ENCODE results near the gene CFDP1. TPM values are rescaled to one million over a fixed set of nuclear protein-coding genes. Genes with fewer than 3 reads are reported as not detected.

Gene CFDP1
- total RNA-seq, 2 experiments from 2014 or later = 38.9 to 41.6 TPM

DNA sequence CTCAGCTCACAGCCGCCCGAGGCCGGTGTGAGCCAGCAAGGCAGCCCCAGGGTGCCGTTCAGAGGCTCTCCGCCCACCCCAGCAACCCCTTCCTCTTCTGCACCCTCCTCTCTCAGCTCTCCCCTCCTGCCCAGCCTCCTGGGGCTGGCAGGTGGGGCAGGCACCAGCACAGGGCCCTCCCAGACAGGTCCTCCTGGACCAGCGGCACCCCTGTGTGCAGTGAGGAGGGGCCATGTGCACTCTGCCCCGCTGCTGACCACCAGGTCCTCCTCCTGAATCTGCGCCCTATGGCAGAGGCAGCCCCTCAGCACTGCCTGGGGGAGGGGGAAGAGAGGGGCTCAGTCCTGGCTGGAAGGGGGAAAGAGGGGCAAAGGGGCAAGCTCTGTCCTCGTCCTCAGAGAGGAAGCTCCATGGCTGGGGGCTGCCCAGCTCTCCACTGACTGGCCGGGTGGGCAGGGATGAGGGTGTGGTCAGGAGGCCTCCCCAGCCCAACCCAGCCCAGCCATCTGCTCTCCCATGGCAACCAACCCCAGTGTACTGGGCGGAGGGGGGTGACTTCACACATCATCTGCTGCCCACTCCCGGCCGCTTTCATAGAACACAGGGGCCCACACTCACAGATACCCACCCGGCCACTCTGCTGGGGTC is 176.5 kb downstream of the CFDP1 start:
- POLR2A ChIA-PET = no interaction called here
- no peaks in the 10 kb centered on the region for H3K36me3 Mint-ChIP-seq (ENCODE audit: low read depth)
- no peak overlapping the region for H3K4me3 Mint-ChIP-seq
- H3K27me3 Mint-ChIP-seq (ENCODE audit: low read depth) = peaks cover 50% of the 10 kb centered on the region
- DNase-seq (no peak), ATAC-seq (no peak)
- peaks cover 4% of the 10 kb centered on the region for H3K4me1 Mint-ChIP-seq (ENCODE audit: low read depth)
- H3K27ac Mint-ChIP-seq = no peak overlapping the region
- H3K9me3 Mint-ChIP-seq (ENCODE audit: insufficient read depth) = no peaks in the 10 kb centered on the region
- CTCF ChIA-PET = interaction anchor here (1.9 kb wide), 1 partner anchor 23 kb away, joined by 4 read pairs; no protein-coding TSS in a partner anchor

DNA sequence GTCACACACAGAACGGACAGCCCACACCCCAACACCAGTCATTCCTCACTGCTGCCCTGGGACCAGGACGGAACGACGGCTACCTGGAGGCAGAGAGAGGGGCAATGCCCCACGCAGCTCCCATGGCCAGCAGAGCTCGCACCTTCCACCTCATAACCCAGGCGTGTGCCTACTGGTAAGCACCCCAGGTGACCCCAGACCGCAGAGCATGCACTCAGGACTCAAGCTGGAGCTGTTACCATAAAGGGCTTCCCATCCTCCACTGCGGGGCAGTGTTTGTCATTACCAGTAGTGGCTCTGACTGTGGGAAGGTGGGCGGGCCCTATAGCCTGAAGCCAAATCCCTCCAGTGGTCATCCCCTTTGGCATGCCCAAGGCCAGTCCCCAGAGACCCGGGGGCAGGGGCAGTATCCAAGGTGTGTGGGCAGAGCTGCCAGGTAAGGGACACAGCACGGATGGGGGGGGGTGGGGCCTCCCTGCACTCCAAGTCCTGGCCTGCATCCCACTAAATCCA is 177.2 kb downstream of the CFDP1 start:
- ChIA-PET CTCF (interaction anchor here (1.9 kb wide), 1 partner anchor 23 kb away, joined by 4 read pairs; no protein-coding TSS in a partner anchor), POLR2A (no interaction called here)
- Mint-ChIP-seq H3K27ac (no peak overlapping the region), H3K4me3 (no peak overlapping the region), H3K4me1 (ENCODE audit: low read depth) (peaks cover 5% of the 10 kb centered on the region), H3K36me3 (ENCODE audit: low read depth) (no peaks in the 10 kb centered on the region), H3K27me3 (ENCODE audit: low read depth) (peaks cover 50% of the 10 kb centered on the region), H3K9me3 (ENCODE audit: insufficient read depth) (no peaks in the 10 kb centered on the region)
- ATAC-seq (no peak), DNase-seq (no peak)

DNA sequence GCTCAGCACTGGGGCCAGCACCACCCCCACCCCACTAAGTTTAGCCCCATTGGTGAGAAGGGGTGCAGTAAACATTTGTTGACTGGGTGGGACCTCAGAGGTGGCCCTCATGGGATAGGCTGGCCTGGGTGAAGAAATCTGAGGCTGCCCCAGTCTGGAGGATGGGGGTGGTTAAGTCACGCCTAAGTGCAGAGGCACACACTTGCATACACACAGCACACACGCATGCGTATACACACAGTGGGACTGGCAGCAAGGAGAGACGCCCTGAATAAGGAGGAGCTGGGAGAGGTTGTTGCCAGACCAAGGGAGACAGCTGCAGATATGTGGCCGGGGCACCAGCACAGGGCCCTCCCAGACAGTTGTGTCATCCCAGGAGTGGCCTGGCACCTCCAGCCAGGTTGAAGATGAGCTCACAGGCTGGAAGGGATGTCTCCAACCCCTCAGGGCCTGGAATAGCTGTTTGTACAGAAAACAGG is 178.9 kb downstream of the CFDP1 start:
- Mint-ChIP-seq H3K27ac (no peak overlapping the region), H3K27me3 (ENCODE audit: low read depth) (peaks cover 53% of the 10 kb centered on the region), H3K36me3 (ENCODE audit: low read depth) (no peaks in the 10 kb centered on the region), H3K9me3 (ENCODE audit: insufficient read depth) (no peaks in the 10 kb centered on the region), H3K4me1 (ENCODE audit: low read depth) (peaks cover 9% of the 10 kb centered on the region), H3K4me3 (no peak overlapping the region)
- POLR2A ChIA-PET = no interaction called here
- ATAC-seq (no peak), DNase-seq (no peak)
- CTCF ChIA-PET = interaction anchor here (1.0 kb wide), 1 partner anchor 21 kb away, joined by 3 read pairs; no protein-coding TSS in a partner anchor

DNA sequence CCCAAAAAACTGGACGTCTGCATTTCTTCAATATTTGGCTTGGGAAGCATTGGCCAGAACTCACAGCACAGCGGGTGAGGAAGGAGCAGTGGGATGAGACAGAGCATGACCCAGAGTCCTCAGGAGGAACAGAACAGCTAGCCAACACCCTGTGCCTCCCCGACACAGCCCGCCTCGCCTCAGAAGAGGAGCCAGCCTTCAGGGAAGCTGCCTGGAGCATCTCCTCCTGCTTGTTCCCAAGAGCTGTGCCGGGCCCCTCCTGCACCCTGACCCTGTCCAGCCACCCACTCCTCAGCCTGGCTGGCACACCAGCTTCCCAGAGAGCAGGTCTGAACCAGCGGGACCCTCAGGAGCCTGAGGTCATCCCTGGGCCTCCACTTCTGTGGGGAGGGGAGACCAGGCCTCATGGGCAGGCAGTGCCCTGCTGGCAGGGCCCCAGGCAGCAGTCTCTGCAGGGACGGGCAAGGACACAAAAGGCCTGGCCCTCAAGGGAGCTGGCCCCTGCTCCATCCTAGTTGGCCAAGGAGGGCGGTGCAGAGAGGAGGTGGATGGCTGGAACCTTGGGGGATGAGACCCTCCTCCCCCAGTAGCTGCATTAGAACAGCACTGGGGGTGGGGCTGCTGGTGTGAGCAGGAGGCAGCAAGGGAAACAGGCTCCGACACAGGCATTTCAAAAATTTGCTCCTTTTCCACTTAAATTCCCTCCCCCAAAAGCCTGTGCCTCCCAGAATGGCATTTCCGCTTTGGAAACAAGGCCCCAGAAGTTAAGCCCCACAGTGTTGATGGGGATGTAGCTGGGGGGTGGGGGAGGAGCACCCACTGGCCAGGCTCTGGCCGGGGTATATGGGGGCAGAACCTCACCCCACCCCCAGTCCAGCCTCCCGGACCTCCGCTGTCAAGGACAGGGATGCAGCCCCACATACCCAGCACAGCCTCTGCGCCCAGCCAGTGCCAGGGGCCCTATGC is 180.1 kb downstream of the CFDP1 start:
- H3K4me1 Mint-ChIP-seq (ENCODE audit: low read depth) = peaks cover 9% of the 10 kb centered on the region
- no peaks in the 10 kb centered on the region for H3K36me3 Mint-ChIP-seq (ENCODE audit: low read depth)
- no peak for DNase-seq
- no peak overlapping the region for H3K4me3 Mint-ChIP-seq
- no peaks in the 10 kb centered on the region for H3K9me3 Mint-ChIP-seq (ENCODE audit: insufficient read depth)
- POLR2A ChIA-PET = no interaction called here
- CTCF ChIA-PET = no interaction called here
- ATAC-seq = no peak
- peaks cover 54% of the 10 kb centered on the region for H3K27me3 Mint-ChIP-seq (ENCODE audit: low read depth)
- no peak overlapping the region for H3K27ac Mint-ChIP-seq

DNA sequence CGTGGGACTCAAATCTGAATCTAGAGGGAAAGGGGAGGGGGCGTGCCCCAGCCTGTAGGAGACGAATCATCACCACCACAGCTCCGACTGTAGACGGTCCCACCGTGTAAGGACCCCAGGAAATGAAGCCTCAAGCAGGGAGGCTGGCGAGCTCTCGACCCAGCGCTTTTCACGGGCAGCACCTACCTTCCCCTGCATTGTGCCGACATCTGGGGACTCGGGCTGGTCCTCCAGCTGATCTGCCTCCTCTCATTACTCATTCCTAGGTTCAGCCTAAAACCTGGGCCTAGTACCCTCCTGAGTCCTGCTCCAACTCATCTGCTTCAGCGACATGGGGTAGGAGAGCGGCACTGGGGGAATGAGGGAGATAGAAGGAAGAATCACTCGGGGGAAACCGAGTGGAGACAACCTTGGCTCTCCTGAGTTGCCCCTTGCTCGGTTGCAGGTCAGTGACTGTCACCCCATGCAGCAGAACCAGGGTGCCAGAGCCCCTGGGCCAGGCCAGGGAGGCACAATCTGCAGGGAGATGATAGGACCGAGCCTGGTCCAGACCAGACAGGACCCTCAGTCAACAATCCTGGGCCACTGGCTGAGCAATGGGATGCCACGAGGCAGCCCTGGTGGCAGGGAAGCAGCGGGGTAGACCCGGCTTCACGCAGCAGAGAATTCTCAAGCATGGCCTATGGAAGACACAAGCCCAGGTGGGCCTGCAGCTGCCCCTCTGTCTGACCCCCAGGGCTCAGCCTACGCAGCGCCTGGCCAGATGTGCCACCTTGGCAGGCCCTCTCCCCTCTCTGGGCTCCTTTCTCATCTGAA is 181.0 kb downstream of the CFDP1 start:
- no peak overlapping the region for H3K27ac Mint-ChIP-seq
- peaks cover 55% of the 10 kb centered on the region for H3K27me3 Mint-ChIP-seq (ENCODE audit: low read depth)
- ChIA-PET CTCF (no interaction called here), POLR2A (no interaction called here)
- H3K4me3 Mint-ChIP-seq = no peak overlapping the region
- no peaks in the 10 kb centered on the region for H3K9me3 Mint-ChIP-seq (ENCODE audit: insufficient read depth)
- no peak for DNase-seq
- no peak for ATAC-seq
- peaks cover 12% of the 10 kb centered on the region for H3K4me1 Mint-ChIP-seq (ENCODE audit: low read depth)
- no peaks in the 10 kb centered on the region for H3K36me3 Mint-ChIP-seq (ENCODE audit: low read depth)

DNA sequence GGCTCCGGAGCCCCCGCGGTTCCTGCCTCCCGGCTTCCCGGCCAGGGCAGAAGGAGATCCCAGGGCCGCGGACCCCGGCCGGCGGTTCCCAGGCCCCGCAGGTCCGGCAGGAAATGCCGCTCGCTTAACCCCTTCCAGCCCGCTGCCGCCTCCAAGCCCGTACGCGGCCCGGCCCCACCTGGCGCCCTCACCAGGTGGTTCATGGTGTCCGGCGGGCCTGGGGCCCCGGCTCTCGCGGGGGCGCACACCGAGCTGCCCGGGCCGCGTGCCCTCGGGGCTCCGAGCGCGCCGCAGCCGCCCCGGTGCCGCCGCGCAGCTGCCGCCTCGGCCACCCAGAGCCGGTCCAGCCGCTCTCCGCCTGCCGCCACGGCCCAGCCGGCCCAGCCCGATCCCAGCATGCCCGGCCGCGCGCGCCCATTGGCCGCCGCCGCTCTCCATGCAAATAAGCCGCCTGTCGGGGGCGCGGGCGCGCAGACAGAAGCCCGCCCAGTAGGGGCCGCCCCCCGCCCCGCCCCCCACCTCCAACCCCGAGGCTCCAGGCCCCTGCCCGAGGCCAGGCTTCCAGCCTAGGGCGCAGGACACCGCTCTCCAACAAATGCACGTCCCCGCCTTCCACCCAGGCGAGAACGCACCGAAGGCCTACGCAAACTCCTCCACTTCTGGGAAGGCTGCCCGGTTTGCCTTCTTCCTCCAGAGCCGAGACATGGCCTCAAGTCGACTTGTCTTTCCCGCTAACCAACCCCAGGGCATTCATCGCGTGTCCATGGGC is 181.8 kb downstream of the CFDP1 start, which contains the start of gene BCAR1:
Gene BCAR1 (minus strand): TSS at position 345 of the 769 bp plus-strand sequence. CDS start 142 bp downstream, at position 203.
- no peaks in the 10 kb centered on the region for H3K9me3 Mint-ChIP-seq (ENCODE audit: insufficient read depth)
- no peak within 1 kb of the TSS for H3K27ac Mint-ChIP-seq
- H3K27me3 Mint-ChIP-seq (ENCODE audit: low read depth) = peaks cover 58% of the 10 kb centered on the region
- POLR2A ChIA-PET = no interaction called here
- peaks cover 12% of the 10 kb centered on the region for H3K4me1 Mint-ChIP-seq (ENCODE audit: low read depth)
- CTCF ChIA-PET = no interaction called here
- ATAC-seq = no peak
- DNase-seq = no peak
- H3K4me3 Mint-ChIP-seq = no peak within 1 kb of the TSS
- no peaks in the 10 kb centered on the region for H3K36me3 Mint-ChIP-seq (ENCODE audit: low read depth)

DNA sequence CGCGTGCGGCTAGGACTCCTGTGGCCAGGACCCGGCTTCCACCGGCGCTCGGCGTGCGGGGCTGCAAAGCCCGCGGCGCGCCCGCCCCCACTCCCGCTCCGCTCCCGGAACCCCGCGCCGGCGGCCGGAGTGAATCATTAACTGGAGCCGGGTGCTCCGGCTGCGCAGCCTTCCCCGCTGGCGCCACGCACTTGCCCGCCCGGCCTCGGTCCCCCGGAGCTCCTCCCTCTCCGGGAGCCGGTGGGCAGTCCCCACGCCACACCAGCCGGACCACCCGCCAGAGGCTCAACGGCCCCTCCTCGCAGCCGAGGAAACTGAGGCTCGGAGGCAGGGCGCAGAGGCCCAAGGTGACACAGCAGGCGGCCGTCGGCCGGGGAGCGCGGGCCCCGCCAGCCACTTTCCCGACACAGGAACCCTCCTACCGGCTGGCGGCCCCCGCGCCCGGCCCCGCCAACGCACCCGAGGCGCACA is 182.5 kb downstream of the CFDP1 start:
- Mint-ChIP-seq H3K27ac (no peak overlapping the region), H3K4me3 (no peak overlapping the region), H3K9me3 (ENCODE audit: insufficient read depth) (no peaks in the 10 kb centered on the region), H3K36me3 (ENCODE audit: low read depth) (no peaks in the 10 kb centered on the region), H3K4me1 (ENCODE audit: low read depth) (peaks cover 12% of the 10 kb centered on the region), H3K27me3 (ENCODE audit: low read depth) (peaks cover 58% of the 10 kb centered on the region)
- ATAC-seq (no peak), DNase-seq (no peak)
- ChIA-PET POLR2A (no interaction called here), CTCF (interaction anchor here (1.1 kb wide), 1 partner anchor 17 kb away, joined by 5 read pairs; no protein-coding TSS in a partner anchor)

DNA sequence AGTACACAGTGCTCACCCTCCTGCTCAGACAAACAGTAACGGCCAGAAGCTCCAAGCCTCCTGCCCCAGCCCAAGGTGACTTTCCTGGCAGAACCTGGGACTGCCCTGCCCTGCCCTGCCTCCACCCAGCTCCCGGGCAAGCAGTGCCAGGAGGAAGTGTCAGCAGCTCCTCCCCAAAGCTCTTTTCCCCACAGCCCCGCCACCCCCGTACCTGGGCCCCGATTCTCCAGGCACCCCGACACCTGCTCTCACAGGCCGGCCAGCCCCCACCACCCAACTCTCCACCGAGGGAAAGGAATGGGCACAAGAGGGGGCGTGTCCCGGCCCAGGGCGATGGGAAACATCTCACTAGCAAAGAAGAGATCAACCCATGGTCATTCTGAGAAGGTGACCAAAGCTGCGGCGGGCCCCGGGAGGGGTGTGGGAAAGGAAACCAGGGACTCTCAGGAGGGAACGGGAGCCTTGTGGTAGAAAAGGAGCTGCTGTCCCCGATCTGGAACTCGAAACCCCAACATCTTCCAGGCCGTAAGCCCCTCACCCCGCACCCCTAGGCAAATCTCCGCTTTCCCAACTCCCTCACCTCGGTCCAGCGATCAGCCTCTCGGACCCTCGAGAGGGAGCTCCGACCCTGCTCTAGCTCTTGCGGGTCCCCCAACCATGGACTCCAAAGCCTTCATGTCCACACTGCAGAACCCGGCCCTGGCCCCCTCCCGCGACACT is 183.1 kb downstream of the CFDP1 start:
- ATAC-seq (no peak), DNase-seq (no peak)
- H3K27ac Mint-ChIP-seq = no peak overlapping the region
- peaks cover 58% of the 10 kb centered on the region for H3K27me3 Mint-ChIP-seq (ENCODE audit: low read depth)
- H3K4me3 Mint-ChIP-seq = no peak overlapping the region
- ChIA-PET CTCF (interaction anchor here (1.1 kb wide), 1 partner anchor 16 kb away, joined by 5 read pairs; no protein-coding TSS in a partner anchor), POLR2A (no interaction called here)
- peaks cover 12% of the 10 kb centered on the region for H3K4me1 Mint-ChIP-seq (ENCODE audit: low read depth)
- H3K9me3 Mint-ChIP-seq (ENCODE audit: insufficient read depth) = no peaks in the 10 kb centered on the region
- H3K36me3 Mint-ChIP-seq (ENCODE audit: low read depth) = no peaks in the 10 kb centered on the region

DNA sequence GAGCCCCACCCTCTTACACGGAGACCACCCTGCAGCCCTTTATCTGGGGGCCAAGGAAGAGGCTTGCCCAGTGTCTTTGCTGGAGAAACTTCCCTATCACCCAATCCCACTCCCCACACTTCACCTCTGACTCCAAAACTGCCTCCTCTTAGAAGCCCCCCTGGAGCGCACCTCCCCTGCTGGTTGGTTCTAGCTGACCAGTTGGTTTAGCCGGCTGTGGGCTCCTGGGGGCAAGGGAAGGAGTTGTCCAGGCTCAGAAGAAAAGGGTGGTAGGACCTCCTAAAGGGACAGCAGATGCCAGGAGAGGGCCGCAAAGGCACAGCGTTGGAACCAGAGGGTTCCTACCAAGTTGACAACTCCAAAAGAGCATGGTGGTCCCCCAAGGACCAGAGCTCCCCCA is 183.9 kb downstream of the CFDP1 start:
- Mint-ChIP-seq H3K27ac (no peak overlapping the region), H3K9me3 (ENCODE audit: insufficient read depth) (no peaks in the 10 kb centered on the region), H3K4me1 (ENCODE audit: low read depth) (peaks cover 12% of the 10 kb centered on the region), H3K27me3 (ENCODE audit: low read depth) (peaks cover 50% of the 10 kb centered on the region), H3K4me3 (no peak overlapping the region), H3K36me3 (ENCODE audit: low read depth) (no peaks in the 10 kb centered on the region)
- DNase-seq (no peak), ATAC-seq (no peak)
- ChIA-PET CTCF (no interaction called here), POLR2A (no interaction called here)

DNA sequence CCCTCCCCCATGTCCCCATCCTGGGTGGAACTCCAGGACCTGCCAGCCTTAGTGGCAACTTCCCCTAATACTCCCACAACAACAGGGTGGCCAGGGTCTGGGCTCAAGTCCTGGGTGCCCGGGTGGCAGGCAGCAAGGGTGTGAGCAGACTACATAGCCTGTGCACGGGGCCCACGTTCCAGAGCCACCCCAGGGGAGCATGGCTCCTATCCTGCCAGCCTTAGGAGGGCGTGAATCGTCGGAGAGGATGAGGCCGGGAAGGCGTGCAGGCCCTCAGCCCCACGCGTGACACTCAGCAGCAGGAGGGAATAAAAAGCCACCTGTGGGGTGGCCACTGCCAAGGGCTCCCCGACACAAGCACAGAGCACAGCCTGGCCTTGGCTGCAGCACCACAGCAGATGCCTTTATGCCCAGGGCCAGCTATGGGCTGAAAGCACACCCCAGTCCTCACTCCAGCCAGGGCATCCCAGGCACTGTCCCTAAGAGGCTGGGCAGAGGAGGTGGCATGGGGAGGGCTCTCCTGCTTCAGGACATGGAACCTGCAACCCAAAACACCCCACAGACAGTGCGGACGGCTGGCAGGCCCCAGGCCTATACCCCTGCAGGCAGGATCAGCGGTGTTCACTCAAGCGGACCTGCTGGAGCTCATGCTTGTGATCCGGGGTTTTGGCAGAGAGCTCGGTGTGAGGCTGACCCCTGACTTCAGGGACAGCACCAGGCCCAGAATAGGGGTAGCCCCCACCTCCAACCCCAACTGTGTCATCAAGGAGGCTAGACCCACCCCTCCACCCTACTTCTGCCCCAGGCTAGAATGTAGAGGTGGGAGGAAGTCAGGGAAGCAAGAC is 184.5 kb downstream of the CFDP1 start:
- peaks cover 12% of the 10 kb centered on the region for H3K4me1 Mint-ChIP-seq (ENCODE audit: low read depth)
- H3K27ac Mint-ChIP-seq = no peak overlapping the region
- H3K36me3 Mint-ChIP-seq (ENCODE audit: low read depth) = no peaks in the 10 kb centered on the region
- DNase-seq = no peak
- no peak for ATAC-seq
- H3K27me3 Mint-ChIP-seq (ENCODE audit: low read depth) = peaks cover 45% of the 10 kb centered on the region
- ChIA-PET POLR2A (no interaction called here), CTCF (no interaction called here)
- no peak overlapping the region for H3K4me3 Mint-ChIP-seq
- H3K9me3 Mint-ChIP-seq (ENCODE audit: insufficient read depth) = no peaks in the 10 kb centered on the region

Measured in activated CD8-positive, alpha-beta T cell treated with anti-CD3 and anti-CD28 coated beads, Interleukin-2, amount 10 ng/mL, durations not matched to agents 7 days and 5 days (primary cell).